ENCODE data around the gene LYRM4. TPM values are rescaled to one million over a fixed set of nuclear protein-coding genes. Genes with fewer than 3 reads are reported as not detected.

LYRM4 gene
- total and polyA plus RNA-seq, 4 donors, result 15.2 to 23.2 (median 19.1) TPM

GRCh38 chr6:5109436-5109835, 151.3 kb downstream of the LYRM4 start:
- no peak overlapping the region for H3K4me3 ChIP-seq
- H3K27me3 ChIP-seq (ENCODE audit: control insufficient read depth in 3 of 3, insufficient read depth in 3 of 3, low read length in 2 of 3), result no peaks in the 10 kb centered on the region
- DNase-seq (no peak), ATAC-seq (ENCODE audit: insufficient read depth, low FRiP score) (no peak)
- no peak overlapping the region for H3K27ac ChIP-seq (ENCODE audit: low read depth in 1 of 2, low read length in 1 of 2)
- H3K36me3 ChIP-seq (ENCODE audit: control insufficient read depth in 4 of 4, insufficient read depth in 4 of 4, low read length in 4 of 4), result peaks cover 0 to 5% (median 4%) of the 10 kb centered on the region in 4 donors
- TF ChIP-seq CTCF (IDR thresholded peaks at IDR 0.05; ENCODE audit: control extremely low read depth, extremely low read depth), result no peak
- H3K9ac ChIP-seq (ENCODE audit: insufficient read depth in 1 of 2, low read length in 2 of 2), result no peak overlapping the region
- no peaks in the 10 kb centered on the region for H3K9me3 ChIP-seq (ENCODE audit: control insufficient read depth in 4 of 4, insufficient read depth in 3 of 4, low read length in 3 of 4)
- 92 to 96% methylated on average over 10 of the region's 10 CpGs for WGBS, 2 donors
- peaks cover 0 to 7% (median 0%) of the 10 kb centered on the region in 5 donors for H3K4me1 ChIP-seq (ENCODE audit: control insufficient read depth in 5 of 5, insufficient read depth in 5 of 5, low read length in 5 of 5)

- no peaks in the 10 kb centered on the region for H3K9me3 ChIP-seq (ENCODE audit: control insufficient read depth in 4 of 4, insufficient read depth in 3 of 4, low read length in 3 of 4)
- H3K27me3 ChIP-seq (ENCODE audit: control insufficient read depth in 3 of 3, insufficient read depth in 3 of 3, low read length in 2 of 3), result no peaks in the 10 kb centered on the region
- no peak overlapping the region for H3K4me3 ChIP-seq
- H3K9ac ChIP-seq (ENCODE audit: insufficient read depth in 1 of 2, low read length in 2 of 2), result no peak overlapping the region
- 81 to 92% methylated on average over 6 of the region's 6 CpGs for WGBS, 2 donors
- peaks cover 0 to 7% (median 0%) of the 10 kb centered on the region in 5 donors for H3K4me1 ChIP-seq (ENCODE audit: control insufficient read depth in 5 of 5, insufficient read depth in 5 of 5, low read length in 5 of 5)
- no peak for ATAC-seq (ENCODE audit: insufficient read depth, low FRiP score)
- DNase-seq, result no peak
- H3K27ac ChIP-seq (ENCODE audit: low read depth in 1 of 2, low read length in 1 of 2), result peak overlapping the region in 1 of 2 donors; percentile 10
- no peak for TF ChIP-seq CTCF (IDR thresholded peaks at IDR 0.05; ENCODE audit: control extremely low read depth, extremely low read depth)
- H3K36me3 ChIP-seq (ENCODE audit: control insufficient read depth in 4 of 4, insufficient read depth in 4 of 4, low read length in 4 of 4), result peaks cover 0 to 5% (median 4%) of the 10 kb centered on the region in 4 donors
These were observed 152.1 kb downstream of the LYRM4 start for GRCh38 chr6:5108536-5109150.

- no peak for ATAC-seq (ENCODE audit: insufficient read depth, low FRiP score)
- TF ChIP-seq CTCF (IDR thresholded peaks at IDR 0.05; ENCODE audit: control extremely low read depth, extremely low read depth), result no peak
- no peaks in the 10 kb centered on the region for H3K9me3 ChIP-seq (ENCODE audit: control insufficient read depth in 4 of 4, insufficient read depth in 3 of 4, low read length in 3 of 4)
- peaks cover 0 to 7% (median 0%) of the 10 kb centered on the region in 5 donors for H3K4me1 ChIP-seq (ENCODE audit: control insufficient read depth in 5 of 5, insufficient read depth in 5 of 5, low read length in 5 of 5)
- H3K4me3 ChIP-seq, result no peak overlapping the region
- H3K36me3 ChIP-seq (ENCODE audit: control insufficient read depth in 4 of 4, insufficient read depth in 4 of 4, low read length in 4 of 4), result peaks cover 0 to 5% (median 4%) of the 10 kb centered on the region in 4 donors
- 86 to 91% methylated on average over 9 of the region's 9 CpGs for WGBS, 2 donors
- DNase-seq, result no peak
- peak overlapping the region in 1 of 2 donors; percentile 51 for H3K27ac ChIP-seq (ENCODE audit: low read depth in 1 of 2, low read length in 1 of 2)
- no peaks in the 10 kb centered on the region for H3K27me3 ChIP-seq (ENCODE audit: control insufficient read depth in 3 of 3, insufficient read depth in 3 of 3, low read length in 2 of 3)
- H3K9ac ChIP-seq (ENCODE audit: insufficient read depth in 1 of 2, low read length in 2 of 2), result no peak overlapping the region
These were observed 152.7 kb downstream of the LYRM4 start for GRCh38 chr6:5108068-5108467.

All from lung (tissue), 12 donors.